ENCODE data around the gene TMEM225B. TPM values are rescaled to one million over a fixed set of nuclear protein-coding genes. Genes with fewer than 3 reads are reported as not detected.
A peak's percentile ranks its signal among the peaks of the same experiment; 100 is the strongest.

TMEM225B gene
- total and polyA plus RNA-seq, 2 of the 4 experiments (the other 2 are of a cell fraction), result 0.32 to 0.54 TPM

DNA sequence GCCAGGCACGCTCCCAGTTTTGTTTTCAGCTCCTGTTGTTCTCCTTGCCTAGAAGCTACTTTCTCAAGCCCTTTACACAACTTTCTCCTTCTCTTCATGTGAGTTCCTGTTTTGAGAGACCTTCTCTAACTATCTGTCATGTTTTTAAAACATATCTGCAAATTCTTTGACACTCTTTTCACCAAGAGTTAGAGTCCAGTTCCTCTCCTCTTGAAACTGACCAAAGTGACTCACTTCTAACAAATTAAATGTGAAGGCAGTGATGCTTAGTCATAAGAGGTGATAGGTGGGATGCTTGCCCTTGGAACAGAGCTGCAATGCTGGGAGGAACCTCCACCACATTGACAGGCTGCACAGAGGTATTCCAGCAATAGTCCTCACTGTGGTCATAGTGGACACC, 44.0 kb downstream of the TMEM225B start:
- H2BK20ac ChIP-seq (ENCODE audit: low read depth, low read length), result no peak overlapping the region
- dilution Hi-C loops (cut with HindIII; ENCODE audit: low sequenced_read_pairs, unreplicated experiment), result no loop called here
- no peak overlapping the region for H3K4me2 ChIP-seq (ENCODE audit: low read depth, low read length)
- no peaks in the 10 kb centered on the region for H3K9me3 ChIP-seq (ENCODE audit: control insufficient read depth, insufficient read depth, low read length)
- no peaks in the 10 kb centered on the region; the same call in 1 of the 2 replicates for H3K9me1 ChIP-seq (ENCODE audit: insufficient read depth, low read length)
- H3K23ac ChIP-seq (ENCODE audit: low read depth, low read length), result no peak overlapping the region
- no peak overlapping the region for H3K4me3 ChIP-seq (ENCODE audit: insufficient read depth, low read depth, low read length)
- no peak overlapping the region for H2AK5ac ChIP-seq (ENCODE audit: low read depth, low read length)
- no peak overlapping the region for H3K14ac ChIP-seq (replicated peaks; ENCODE audit: low read depth, low read length)
- H3K18ac ChIP-seq (ENCODE audit: low read depth, low read length), result no peak overlapping the region
- no peak overlapping the region for H4K5ac ChIP-seq (ENCODE audit: low read depth, low read length)
- BruUV-seq (replicated peaks), result no TSS peak
- TF ChIP-seq NFE2L2 (IDR thresholded peaks at IDR 0.05; ENCODE audit: low read depth, low read length) (no peak), FOS (IDR thresholded peaks at IDR 0.05; ENCODE audit: low read depth, low read length) (0 out of 2 replicates have a peak, but pooled peaks have one; percentile 14)
- H3K36me3 ChIP-seq (ENCODE audit: control insufficient read depth, insufficient read depth, low read length), result 0 out of 2 replicates have a peak, but pooled peaks cover 2% of the 10 kb centered on the region
- no peak overlapping the region for H2AFZ ChIP-seq (replicated peaks; ENCODE audit: low read length, poor library complexity)
- no peaks in the 10 kb centered on the region for H3K27me3 ChIP-seq (ENCODE audit: control insufficient read depth, insufficient read depth, low read length)
- H2BK120ac ChIP-seq (ENCODE audit: low read depth, low read length), result no peak overlapping the region
- H4K8ac ChIP-seq (ENCODE audit: low read depth in 2 of 2, low read length in 2 of 2), result no peak overlapping the region
- no peak overlapping the region for H3K4ac ChIP-seq (ENCODE audit: low read depth, low read length)
- no peak overlapping the region for H4K91ac ChIP-seq (ENCODE audit: insufficient read depth, low read depth, low read length)
- H3K56ac ChIP-seq (ENCODE audit: extremely low read depth, insufficient read depth, low read length), result no peak overlapping the region
- no peaks in the 10 kb centered on the region for H4K20me1 ChIP-seq (ENCODE audit: insufficient read depth, low read length)
- no peak overlapping the region for H3K9ac ChIP-seq (ENCODE audit: low read depth, low read length)
- H3K79me1 ChIP-seq (ENCODE audit: low read depth in 1 of 2, low read length in 2 of 2), result no peaks in the 10 kb centered on the region
- CTCF ChIA-PET, result no interaction called here
- ATAC-seq (ENCODE audit: low read depth) (peak; percentile 57), DNase-seq (peak; percentile 26)
- H3K27ac ChIP-seq (ENCODE audit: insufficient read depth, low read length), result no peak overlapping the region
- WGBS, 2 experiments (ENCODE audit: extremely low coverage in 2 of 2, insufficient read length in 1 of 2), result 100% methylated on average over 1 of the region's 1 CpG; no CpG with 5 or more reads in 1 of the 2 experiments
- POLR2A ChIA-PET (ENCODE audit: unreplicated experiment), result no interaction called here
- intact Hi-C loops (cut with micrococcal nuclease), result no loop called here
- no peaks in the 10 kb centered on the region for H3K4me1 ChIP-seq (ENCODE audit: control insufficient read depth, insufficient read depth, low read length)
- H2AK9ac ChIP-seq (replicated peaks; ENCODE audit: low read depth, low read length, poor library complexity), result no peak overlapping the region
- in situ Hi-C loops (cut with MboI; ENCODE audit: low sequenced_read_pairs), result no loop called here
- no peak overlapping the region for H2BK15ac ChIP-seq (ENCODE audit: low read depth, low read length)
- no peak overlapping the region for H2BK5ac ChIP-seq (ENCODE audit: low read depth, low read length, poor library complexity, severe bottlenecking)

Measured in IMR-90 (cell line).